ENCODE results near the gene LGALS4. TPM values are rescaled to one million over a fixed set of nuclear protein-coding genes. Genes with fewer than 3 reads are reported as not detected.
A peak's percentile ranks its signal among the peaks of the same experiment; 100 is the strongest.

Gene LGALS4
- total and polyA plus RNA-seq, 10 donors, result 1.1 to 9.6 (median 3.1) TPM

- H3K9me3 ChIP-seq, result no peaks in the 10 kb centered on the region
- TF ChIP-seq POLR2A (IDR thresholded peaks at IDR 0.05) (no peak), POLR2AphosphoS5 (IDR thresholded peaks at IDR 0.05) (peak in 1 of 3 donors; percentile 4)
- DNase-seq, result no peak
- peaks cover 9 to 83% (median 58%) of the 10 kb centered on the region in 6 donors for H3K4me1 ChIP-seq
- no peak overlapping the region for H3K4me3 ChIP-seq
- peak overlapping the region in 6 of 8 donors; percentile 7 to 99 (median 72) for H3K27ac ChIP-seq
- intact Hi-C loops (cut with DNase I; ENCODE audit: low total_unique reads), result no loop called here
- 82 to 92% (median 91%) methylated on average over 12 of the region's 12 CpGs for WGBS, 5 donors
- peaks cover 10 to 98% (median 94%) of the 10 kb centered on the region in 6 donors for H3K36me3 ChIP-seq
- no peaks in the 10 kb centered on the region for H3K27me3 ChIP-seq (replicated peaks in 1 of 7)
Observed at GRCh38 chr19:38838986-38839761, 26.4 kb upstream of the LGALS4 start.

GRCh38 chr19:38838208-38838985 lies 25.7 kb upstream of the LGALS4 start:
- H3K36me3 ChIP-seq, result peaks cover 10 to 91% (median 87%) of the 10 kb centered on the region in 6 donors
- H3K27ac ChIP-seq, result peak overlapping the region in 6 of 8 donors; percentile 27 to 99 (median 72)
- no peaks in the 10 kb centered on the region for H3K27me3 ChIP-seq (replicated peaks in 1 of 7)
- DNase-seq, result peak; percentile 60
- 75 to 90% (median 86%) methylated on average over 19 of the region's 19 CpGs for WGBS, 5 donors
- intact Hi-C loops (cut with DNase I; ENCODE audit: low total_unique reads), result no loop called here
- peaks cover 9 to 76% (median 51%) of the 10 kb centered on the region in 6 donors for H3K4me1 ChIP-seq
- TF ChIP-seq POLR2A (IDR thresholded peaks at IDR 0.05), result no peak
- no peak for TF ChIP-seq CTCF (IDR thresholded peaks at IDR 0.05 in 8 of 11, conservative IDR thresholded peaks at IDR 0.05 in 3 of 11)
- TF ChIP-seq POLR2AphosphoS5 (IDR thresholded peaks at IDR 0.05), result peak; percentile 44 to 73 (median 48)
- H3K9me3 ChIP-seq, result no peaks in the 10 kb centered on the region
- no peak overlapping the region for H3K4me3 ChIP-seq

- intact Hi-C loops (cut with DNase I; ENCODE audit: low total_unique reads), result no loop called here
Observed at GRCh38 chr19:38837656-38838121, 24.9 kb upstream of the LGALS4 start.

More at GRCh38 chr19:38837656-38838121, 24.9 kb upstream of the LGALS4 start:
- no peak overlapping the region for H3K4me3 ChIP-seq
- no peaks in the 10 kb centered on the region for H3K9me3 ChIP-seq
- H3K36me3 ChIP-seq, result peaks cover 10 to 83% (median 79%) of the 10 kb centered on the region in 6 donors
- H3K4me1 ChIP-seq, result peaks cover 6 to 74% (median 45%) of the 10 kb centered on the region in 6 donors
- no peaks in the 10 kb centered on the region for H3K27me3 ChIP-seq (replicated peaks in 1 of 7)
- H3K27ac ChIP-seq, result peak overlapping the region in 5 of 8 donors; percentile 46 to 99 (median 72)
- TF ChIP-seq POLR2A (IDR thresholded peaks at IDR 0.05) (no peak), POLR2AphosphoS5 (IDR thresholded peaks at IDR 0.05) (peak in 1 of 3 donors; percentile 41), CTCF (IDR thresholded peaks at IDR 0.05 in 8 of 11, conservative IDR thresholded peaks at IDR 0.05 in 3 of 11) (no peak)
- DNase-seq, result peak; percentile 47
- WGBS, 5 donors, result 86 to 92% (median 89%) methylated on average over 4 to 7 of the region's 7 CpGs

Data from spleen (tissue), 11 donors.